Sigmoid colon (tissue), 4 donors: ENCODE measurements around the gene PHF20.
A peak's percentile ranks its signal among the peaks of the same experiment; 100 is the strongest.

Source experiments
- EP300 ChIP-seq, 4 donors: sonication (generic); formaldehyde crosslinking; IDR thresholded peaks; one replicate each; pipeline ENCODE4 v1.6.1; 2017; ENCODE audit warnings: antibody characterized with exemption in 4 of 4
- POLR2A ChIP-seq, 2 donors: fragments of 450-650 bp; IDR thresholded peaks; one replicate each; pipeline ENCODE4 v1.6.1; 2016; ENCODE audit warnings: antibody characterized with exemption in 2 of 2, mild to moderate bottlenecking in 2 of 2, moderate library complexity in 2 of 2
- POLR2AphosphoS5 ChIP-seq, 4 donors: sonication (generic); formaldehyde crosslinking; IDR thresholded peaks; one replicate each; pipeline ENCODE4 v1.6.1; 2017; ENCODE audit warnings: antibody characterized with exemption in 4 of 4
- TF ChIP-seq, protein P1 (sequence below), 4 experiments: fragments of 450-650 bp in 3 of 4; fragments of 200-600 bp in 1 of 4; IDR thresholded peaks; one replicate each; pipeline ENCODE4 v1.5.1; 2016 to 2019; ENCODE audit warnings: antibody characterized with exemption in 4 of 4, mild to moderate bottlenecking in 3 of 4, moderate library complexity in 2 of 4

- TF ChIP-seq POLR2AphosphoS5 (IDR thresholded peaks at IDR 0.05) (peak in 2 of 4 donors; percentile 7 to 9), EP300 (IDR thresholded peaks at IDR 0.05) (no peak), POLR2A (IDR thresholded peaks at IDR 0.05) (no peak)
- TF ChIP-seq, protein P1, sequence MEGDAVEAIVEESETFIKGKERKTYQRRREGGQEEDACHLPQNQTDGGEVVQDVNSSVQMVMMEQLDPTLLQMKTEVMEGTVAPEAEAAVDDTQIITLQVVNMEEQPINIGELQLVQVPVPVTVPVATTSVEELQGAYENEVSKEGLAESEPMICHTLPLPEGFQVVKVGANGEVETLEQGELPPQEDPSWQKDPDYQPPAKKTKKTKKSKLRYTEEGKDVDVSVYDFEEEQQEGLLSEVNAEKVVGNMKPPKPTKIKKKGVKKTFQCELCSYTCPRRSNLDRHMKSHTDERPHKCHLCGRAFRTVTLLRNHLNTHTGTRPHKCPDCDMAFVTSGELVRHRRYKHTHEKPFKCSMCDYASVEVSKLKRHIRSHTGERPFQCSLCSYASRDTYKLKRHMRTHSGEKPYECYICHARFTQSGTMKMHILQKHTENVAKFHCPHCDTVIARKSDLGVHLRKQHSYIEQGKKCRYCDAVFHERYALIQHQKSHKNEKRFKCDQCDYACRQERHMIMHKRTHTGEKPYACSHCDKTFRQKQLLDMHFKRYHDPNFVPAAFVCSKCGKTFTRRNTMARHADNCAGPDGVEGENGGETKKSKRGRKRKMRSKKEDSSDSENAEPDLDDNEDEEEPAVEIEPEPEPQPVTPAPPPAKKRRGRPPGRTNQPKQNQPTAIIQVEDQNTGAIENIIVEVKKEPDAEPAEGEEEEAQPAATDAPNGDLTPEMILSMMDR (IDR thresholded peaks at IDR 0.05), result no peak
Observed at GRCh38 chr20:35742741-35743523, 28.9 kb upstream of the PHF20 start.
